Esophagus (tissue), 2 donors: ENCODE measurements around the gene NEU2. TPM values are rescaled to one million over a fixed set of nuclear protein-coding genes. Genes with fewer than 3 reads are reported as not detected.

Source experiments
- H3K27ac ChIP-seq, 2 donors: one replicate each; pipeline ENCODE4 v1.5.1; 2013; ENCODE audit warnings: low read depth in 2 of 2, mild to moderate bottlenecking in 2 of 2, inconsistent platforms in 1 of 2, low read length in 1 of 2, moderate library complexity in 1 of 2
- H3K27me3 ChIP-seq, 2 donors: one replicate each; pipeline ENCODE4 v1.6.1; 2013; ENCODE audit warnings: low read length in 2 of 2, control low read depth in 1 of 2, mild to moderate bottlenecking in 1 of 2; ENCODE audit not compliant: insufficient read depth in 2 of 2, control insufficient read depth in 1 of 2
- H3K36me3 ChIP-seq, 2 donors: one replicate each; pipeline ENCODE4 v1.6.1; 2013; ENCODE audit warnings: low read length in 1 of 2; ENCODE audit not compliant: control insufficient read depth in 2 of 2, insufficient read depth in 2 of 2
- H3K4me1 ChIP-seq, 2 donors: one replicate each; pipeline ENCODE4 v1.6.1; 2013; ENCODE audit warnings: low read length in 1 of 2; ENCODE audit not compliant: control insufficient read depth in 2 of 2, insufficient read depth in 2 of 2
- H3K4me3 ChIP-seq, 2 donors: one replicate each; pipeline ENCODE4 v1.5.1; 2013; ENCODE audit warnings: low read length in 2 of 2, mild to moderate bottlenecking in 2 of 2, low read depth in 1 of 2, moderate library complexity in 1 of 2
- H3K9me3 ChIP-seq, 2 donors: one replicate each; pipeline ENCODE4 v1.6.1; 2013; ENCODE audit warnings: mild to moderate bottlenecking in 2 of 2, low read depth in 1 of 2, low read length in 1 of 2, moderate library complexity in 1 of 2; ENCODE audit not compliant: control insufficient read depth in 2 of 2, insufficient read depth in 1 of 2
- WGBS, 2 donors: extraction: QIAGEN DNeasy Blood & Tissue Kit; methylation state at CpG; one replicate each; pipeline ENCODE4 v1.1.7; 2013; 5-methylcytosine and 5-hydroxymethylcytosine counted together
- polyA plus RNA-seq, 2 donors: library from polyadenylated mRNA; stranded (reverse); fragments of 200-250 nt; gene quantifications; one replicate each; pipeline ENCODE4 v1.2.3, GENCODE V29; 2013
- donor health status: healthy with polysubstance abuse.
- donor health status: Bipolar disorder and iron deficiency.

Gene NEU2
- polyA plus RNA-seq, 2 donors = not detected

GRCh38 chr2:233031556-233032500 lies 644 bp upstream of the NEU2 start:
- peaks cover 0 to 7% of the 10 kb centered on the region in 2 donors for H3K9me3 ChIP-seq
- H3K27ac ChIP-seq = no peak overlapping the region
- no peaks in the 10 kb centered on the region for H3K27me3 ChIP-seq
- WGBS, 2 donors = 83 to 84% methylated on average over 27 of the region's 27 CpGs
- no peaks in the 10 kb centered on the region for H3K36me3 ChIP-seq
- H3K4me3 ChIP-seq = no peak overlapping the region
- peaks cover 0 to 3% of the 10 kb centered on the region in 2 donors for H3K4me1 ChIP-seq

DNA sequence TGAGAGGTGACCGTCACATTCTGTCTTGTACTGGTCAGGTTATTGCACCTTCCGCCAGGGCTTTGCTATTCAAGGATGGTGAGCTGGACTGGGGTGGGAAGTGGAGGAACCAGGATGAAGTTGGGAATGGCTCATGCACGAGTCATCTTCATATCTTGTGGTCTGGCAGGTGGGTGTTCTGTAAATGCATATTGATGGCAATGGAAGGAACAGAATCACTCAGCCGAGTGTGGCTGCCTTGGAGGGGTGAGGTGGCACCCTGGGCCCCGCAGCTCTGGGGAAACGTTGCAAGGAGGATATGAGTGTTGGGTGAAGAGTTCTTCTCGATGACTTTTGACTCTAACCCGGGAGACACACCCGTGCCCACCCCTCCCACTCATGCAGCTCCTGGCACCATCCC lies 1.2 kb downstream of the NEU2 start:
- Histone ChIP-seq H3K4me3 (no peak overlapping the region), H3K27me3 (no peaks in the 10 kb centered on the region), H3K36me3 (no peaks in the 10 kb centered on the region), H3K9me3 (peaks cover 0 to 7% of the 10 kb centered on the region in 2 donors), H3K27ac (no peak overlapping the region), H3K4me1 (peaks cover 0 to 3% of the 10 kb centered on the region in 2 donors)
- 63 to 65% methylated on average over 9 of the region's 9 CpGs for WGBS, 2 donors

DNA sequence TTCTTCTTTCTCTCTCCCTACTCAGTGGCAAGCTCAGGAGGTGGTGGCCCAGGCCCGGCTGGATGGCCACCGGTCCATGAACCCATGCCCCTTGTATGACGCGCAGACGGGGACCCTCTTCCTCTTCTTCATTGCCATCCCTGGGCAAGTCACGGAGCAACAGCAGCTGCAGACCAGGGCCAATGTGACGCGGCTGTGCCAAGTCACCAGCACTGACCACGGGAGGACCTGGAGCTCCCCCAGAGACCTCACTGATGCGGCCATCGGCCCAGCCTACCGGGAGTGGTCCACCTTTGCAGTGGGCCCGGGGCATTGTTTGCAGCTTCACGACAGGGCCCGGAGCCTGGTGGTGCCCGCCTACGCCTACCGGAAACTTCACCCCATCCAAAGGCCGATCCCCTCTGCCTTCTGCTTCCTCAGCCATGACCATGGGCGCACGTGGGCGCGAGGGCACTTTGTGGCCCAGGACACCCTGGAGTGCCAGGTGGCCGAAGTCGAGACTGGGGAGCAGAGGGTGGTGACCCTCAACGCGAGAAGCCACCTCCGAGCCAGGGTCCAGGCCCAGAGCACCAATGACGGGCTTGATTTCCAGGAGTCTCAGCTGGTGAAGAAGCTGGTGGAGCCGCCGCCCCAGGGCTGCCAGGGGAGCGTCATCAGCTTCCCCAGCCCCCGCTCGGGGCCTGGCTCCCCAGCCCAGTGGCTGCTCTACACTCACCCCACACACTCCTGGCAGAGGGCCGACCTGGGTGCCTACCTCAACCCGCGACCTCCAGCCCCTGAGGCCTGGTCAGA lies 1.8 kb downstream of the NEU2 start:
- Histone ChIP-seq H3K27ac (no peak overlapping the region), H3K27me3 (no peaks in the 10 kb centered on the region), H3K9me3 (peaks cover 0 to 7% of the 10 kb centered on the region in 2 donors), H3K4me3 (no peak overlapping the region), H3K4me1 (peaks cover 0 to 3% of the 10 kb centered on the region in 2 donors), H3K36me3 (no peaks in the 10 kb centered on the region)
- WGBS, 2 donors = 93 to 95% methylated on average over 37 of the region's 37 CpGs

- Histone ChIP-seq H3K27ac (no peak overlapping the region), H3K4me1 (peaks cover 0 to 3% of the 10 kb centered on the region in 2 donors), H3K36me3 (no peaks in the 10 kb centered on the region), H3K9me3 (peaks cover 0 to 7% of the 10 kb centered on the region in 2 donors), H3K4me3 (no peak overlapping the region), H3K27me3 (no peaks in the 10 kb centered on the region)
- 92 to 95% methylated on average over 23 of the region's 23 CpGs for WGBS, 2 donors
Measured at GRCh38 chr2:233035426-233036161, 3.1 kb downstream of the NEU2 start.

DNA sequence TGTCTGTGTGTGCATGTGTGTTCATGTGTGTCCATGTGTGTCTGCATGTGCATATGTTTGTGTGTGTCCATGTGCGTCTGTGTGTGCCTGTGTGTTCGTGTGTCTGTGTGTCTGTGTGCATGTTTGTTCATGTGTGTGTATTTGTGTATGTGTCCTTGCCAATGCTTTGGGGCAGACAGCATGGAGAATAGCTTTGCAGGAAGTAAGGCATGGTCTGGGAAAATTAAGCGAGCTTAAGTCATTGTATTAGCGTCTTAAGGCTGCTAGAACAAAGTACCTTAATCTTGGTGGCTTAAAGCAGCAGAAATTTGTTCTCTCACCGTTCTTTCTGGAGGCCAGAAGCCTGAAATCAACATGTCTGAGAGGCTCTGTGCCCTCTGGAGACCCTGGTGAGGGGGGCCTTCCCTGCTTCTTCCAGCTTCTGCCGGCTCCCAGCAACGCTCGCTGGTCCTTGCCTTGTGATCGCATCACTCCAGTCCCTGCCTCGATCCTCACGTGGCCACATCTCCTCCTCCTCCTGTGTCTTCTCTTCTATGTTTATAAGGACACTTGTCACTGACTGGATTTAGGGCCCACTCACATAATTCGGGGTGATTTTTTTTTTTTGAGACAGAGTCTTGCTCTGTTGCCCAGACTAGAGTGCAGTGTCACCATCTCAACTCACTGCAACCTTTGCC lies 3.8 kb downstream of the NEU2 start:
- H3K27ac ChIP-seq = no peak overlapping the region
- WGBS, 2 donors = 81 to 88% methylated on average over 12 of the region's 12 CpGs
- peaks cover 0 to 7% of the 10 kb centered on the region in 2 donors for H3K9me3 ChIP-seq
- peaks cover 0 to 3% of the 10 kb centered on the region in 2 donors for H3K4me1 ChIP-seq
- H3K27me3 ChIP-seq = no peaks in the 10 kb centered on the region
- H3K36me3 ChIP-seq = no peaks in the 10 kb centered on the region
- H3K4me3 ChIP-seq = no peak overlapping the region

DNA sequence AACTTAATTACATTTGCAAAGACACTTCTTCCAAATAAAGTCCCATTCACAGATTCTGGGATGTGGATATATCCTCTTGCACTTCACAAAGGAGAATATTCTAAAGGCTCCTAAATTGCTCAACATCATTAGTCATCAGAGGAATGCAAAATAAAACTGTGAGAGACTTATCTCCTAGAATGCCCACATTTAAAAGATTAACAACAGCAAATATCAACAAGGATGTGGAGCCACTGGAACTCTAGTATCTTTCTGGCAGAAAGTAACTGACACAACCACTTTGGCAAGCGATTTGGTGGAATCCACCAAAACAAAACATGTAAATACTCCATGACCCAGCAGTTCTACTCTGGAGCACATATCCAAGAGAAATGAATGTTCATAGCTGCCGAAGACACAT lies 4.6 kb downstream of the NEU2 start:
- Histone ChIP-seq H3K36me3 (no peaks in the 10 kb centered on the region), H3K27ac (no peak overlapping the region), H3K27me3 (no peaks in the 10 kb centered on the region), H3K9me3 (peaks cover 0 to 7% of the 10 kb centered on the region in 2 donors), H3K4me3 (no peak overlapping the region), H3K4me1 (peaks cover 0 to 3% of the 10 kb centered on the region in 2 donors)
- WGBS, 2 donors = 75 to 82% methylated on average over 2 of the region's 2 CpGs

DNA sequence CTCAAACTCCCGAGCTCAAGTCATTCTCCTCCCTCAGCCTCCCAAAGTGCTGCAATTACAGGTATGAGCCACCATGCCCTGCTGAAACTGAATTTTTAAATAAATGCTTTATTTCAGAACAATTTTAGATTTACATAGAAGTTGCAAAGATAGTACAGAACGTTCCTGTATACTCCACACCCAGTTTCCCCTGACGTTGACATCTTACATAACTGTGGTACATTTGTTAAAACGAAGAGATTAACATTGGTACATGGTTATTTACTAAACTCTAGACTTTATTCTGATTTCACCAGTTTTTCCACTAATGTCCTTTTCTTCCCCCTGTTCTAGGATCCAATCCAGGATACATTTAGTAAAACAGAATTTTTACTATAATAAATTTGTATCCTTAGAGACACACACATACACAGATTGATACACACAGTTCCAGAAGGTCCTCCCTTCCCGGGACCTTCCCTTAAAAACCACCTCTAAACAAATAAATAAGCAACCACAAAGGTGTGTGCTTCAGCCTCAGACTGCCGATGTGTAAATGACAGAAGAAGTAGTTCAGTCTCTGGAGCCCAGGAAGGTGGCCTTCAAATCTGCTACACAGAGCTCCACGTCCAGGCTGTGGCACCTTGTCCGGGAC lies 6.9 kb downstream of the NEU2 start:
- Histone ChIP-seq H3K4me1 (peaks cover 0 to 3% of the 10 kb centered on the region in 2 donors), H3K27ac (no peak overlapping the region), H3K4me3 (no peak overlapping the region), H3K36me3 (no peaks in the 10 kb centered on the region), H3K27me3 (no peaks in the 10 kb centered on the region), H3K9me3 (peaks cover 0 to 7% of the 10 kb centered on the region in 2 donors)
- whole genome bisulfite sequencing, 2 donors = 74 to 75% methylated on average over 8 of the region's 8 CpGs

DNA sequence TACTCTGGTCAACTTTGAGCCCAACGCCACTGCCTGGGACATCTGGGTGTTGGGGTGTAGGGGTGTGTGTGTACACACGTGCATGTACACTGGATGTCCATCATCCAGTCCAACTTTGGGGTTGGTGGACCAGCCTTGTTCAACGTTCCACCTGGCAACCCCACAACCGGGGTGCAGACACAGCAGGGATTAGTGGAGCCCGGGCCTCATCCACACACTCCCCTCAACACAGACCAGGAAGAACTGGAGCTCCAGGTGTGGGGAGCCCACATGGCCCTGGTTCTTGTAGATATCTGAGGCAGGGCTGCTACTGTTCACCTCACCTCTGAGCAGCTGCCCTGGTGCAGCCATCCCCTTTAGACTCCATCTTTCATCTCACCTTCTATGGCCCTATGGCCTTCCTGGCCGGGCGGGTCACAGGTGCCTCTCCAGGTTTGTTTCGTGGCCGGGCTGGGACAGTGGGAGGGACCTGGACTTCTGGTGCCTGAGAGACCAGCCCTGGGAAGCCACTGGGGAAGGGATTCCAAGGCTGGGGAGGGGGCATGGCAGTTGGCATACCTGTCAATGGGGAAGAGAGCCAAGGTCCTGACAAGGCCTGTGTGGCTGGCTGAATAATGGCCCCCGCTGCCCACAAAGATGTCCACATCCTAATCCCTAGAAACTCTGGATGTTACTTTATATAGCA lies 7.5 kb downstream of the NEU2 start:
- H3K9me3 ChIP-seq = peaks cover 0 to 7% of the 10 kb centered on the region in 2 donors
- H3K36me3 ChIP-seq = no peaks in the 10 kb centered on the region
- H3K4me1 ChIP-seq = peaks cover 0 to 3% of the 10 kb centered on the region in 2 donors
- no peak overlapping the region for H3K27ac ChIP-seq
- no peak overlapping the region for H3K4me3 ChIP-seq
- H3K27me3 ChIP-seq = no peaks in the 10 kb centered on the region
- 93% methylated on average over 10 of the region's 10 CpGs for WGBS, 2 donors
